Measurements from ENCODE around the gene FPGS.
"Not testable (repeated sequence)": the region's sequence is repeated elsewhere in the genome, so short reads cannot be mapped to it uniquely, and the experiment has no call there.

FPGS gene, protein sequence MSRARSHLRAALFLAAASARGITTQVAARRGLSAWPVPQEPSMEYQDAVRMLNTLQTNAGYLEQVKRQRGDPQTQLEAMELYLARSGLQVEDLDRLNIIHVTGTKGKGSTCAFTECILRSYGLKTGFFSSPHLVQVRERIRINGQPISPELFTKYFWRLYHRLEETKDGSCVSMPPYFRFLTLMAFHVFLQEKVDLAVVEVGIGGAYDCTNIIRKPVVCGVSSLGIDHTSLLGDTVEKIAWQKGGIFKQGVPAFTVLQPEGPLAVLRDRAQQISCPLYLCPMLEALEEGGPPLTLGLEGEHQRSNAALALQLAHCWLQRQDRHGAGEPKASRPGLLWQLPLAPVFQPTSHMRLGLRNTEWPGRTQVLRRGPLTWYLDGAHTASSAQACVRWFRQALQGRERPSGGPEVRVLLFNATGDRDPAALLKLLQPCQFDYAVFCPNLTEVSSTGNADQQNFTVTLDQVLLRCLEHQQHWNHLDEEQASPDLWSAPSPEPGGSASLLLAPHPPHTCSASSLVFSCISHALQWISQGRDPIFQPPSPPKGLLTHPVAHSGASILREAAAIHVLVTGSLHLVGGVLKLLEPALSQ

DNA sequence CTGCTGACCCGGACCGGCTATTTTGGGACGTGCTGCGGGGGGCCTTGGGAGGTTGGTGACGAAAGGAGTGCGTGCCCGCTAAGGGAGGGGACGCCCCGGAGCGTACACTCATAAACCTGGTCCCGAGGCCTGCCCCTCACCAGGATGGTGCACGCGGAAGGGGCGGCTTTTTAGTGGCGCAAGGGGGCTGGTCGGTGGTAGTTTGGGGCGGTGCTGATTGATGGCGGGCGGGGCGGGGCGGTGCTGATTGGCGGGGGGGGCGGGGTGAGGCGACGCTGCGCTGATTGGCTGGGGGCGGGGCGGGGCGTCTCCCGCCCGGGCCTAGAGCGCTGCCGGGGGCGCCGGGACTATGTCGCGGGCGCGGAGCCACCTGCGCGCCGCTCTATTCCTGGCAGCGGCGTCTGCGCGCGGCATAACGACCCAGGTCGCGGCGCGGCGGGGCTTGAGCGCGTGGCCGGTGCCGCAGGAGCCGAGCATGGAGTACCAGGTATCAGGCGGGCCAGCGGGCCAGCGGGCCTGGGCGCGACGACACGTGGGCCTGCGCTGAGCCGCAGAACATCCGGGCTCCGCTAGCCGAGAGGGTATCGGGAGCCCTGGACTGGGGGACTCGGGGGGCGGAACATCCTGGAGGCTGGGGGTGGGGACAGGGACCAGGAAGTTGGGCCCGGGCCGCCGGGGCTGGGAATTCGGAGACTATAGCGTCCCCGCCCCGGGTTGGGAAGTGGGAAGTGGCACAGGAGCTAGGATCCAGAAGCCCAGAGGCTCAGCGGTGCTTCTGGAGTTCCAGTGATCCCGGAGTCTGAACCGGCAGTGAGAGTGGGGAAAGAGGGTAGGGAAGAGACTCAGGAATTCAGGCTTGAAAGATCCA, at the start of gene FPGS:
Gene FPGS, plus strand, starts transcription at position 307 of the 868 bp plus-strand sequence. Its CDS starts 43 bp downstream, at position 350.
- peak; percentile 86 for DNase-seq

DNA sequence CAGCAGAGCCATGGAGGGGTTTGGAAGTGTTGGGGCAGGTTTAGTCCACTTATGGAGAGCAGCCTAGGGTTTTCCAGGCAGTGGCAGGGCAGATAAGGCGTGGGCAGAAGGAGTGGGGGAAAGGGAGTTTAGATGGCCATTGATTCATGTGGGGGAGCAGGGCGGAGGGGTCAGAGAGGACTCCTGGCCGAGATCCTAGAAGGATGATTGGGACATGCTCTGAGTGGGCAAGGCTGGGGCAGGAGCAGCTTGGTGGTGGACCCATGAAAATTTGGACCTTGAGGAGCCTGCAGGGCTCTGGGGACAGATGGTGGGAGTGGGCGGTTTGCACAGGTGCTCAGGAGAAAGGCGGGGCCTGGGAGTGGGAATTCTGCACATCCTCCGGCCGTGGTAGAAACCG, 49.5 kb upstream of the FPGS start:
- DNase-seq: no peak

DNA sequence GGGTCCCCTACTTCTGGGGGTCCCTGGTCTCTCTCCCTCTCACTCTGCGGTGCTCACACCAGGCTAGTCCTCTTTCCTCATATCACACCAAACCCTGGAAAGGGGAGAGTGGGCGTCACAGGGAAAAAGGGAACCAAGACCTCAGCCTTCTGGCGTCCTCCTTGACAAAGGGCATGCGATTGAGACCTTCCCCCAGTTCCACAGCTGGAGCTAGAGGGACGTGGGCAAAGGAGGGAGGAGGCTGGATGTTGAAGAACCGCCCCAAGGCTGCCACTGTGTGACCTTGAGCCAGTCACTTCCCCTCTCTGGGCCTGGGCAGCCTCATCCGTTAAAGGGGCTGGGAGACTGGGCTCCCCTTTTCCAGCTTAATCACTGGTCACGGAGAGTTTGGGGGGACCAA, 49.1 kb upstream of the FPGS start:
- DNase-seq: no peak

DNA sequence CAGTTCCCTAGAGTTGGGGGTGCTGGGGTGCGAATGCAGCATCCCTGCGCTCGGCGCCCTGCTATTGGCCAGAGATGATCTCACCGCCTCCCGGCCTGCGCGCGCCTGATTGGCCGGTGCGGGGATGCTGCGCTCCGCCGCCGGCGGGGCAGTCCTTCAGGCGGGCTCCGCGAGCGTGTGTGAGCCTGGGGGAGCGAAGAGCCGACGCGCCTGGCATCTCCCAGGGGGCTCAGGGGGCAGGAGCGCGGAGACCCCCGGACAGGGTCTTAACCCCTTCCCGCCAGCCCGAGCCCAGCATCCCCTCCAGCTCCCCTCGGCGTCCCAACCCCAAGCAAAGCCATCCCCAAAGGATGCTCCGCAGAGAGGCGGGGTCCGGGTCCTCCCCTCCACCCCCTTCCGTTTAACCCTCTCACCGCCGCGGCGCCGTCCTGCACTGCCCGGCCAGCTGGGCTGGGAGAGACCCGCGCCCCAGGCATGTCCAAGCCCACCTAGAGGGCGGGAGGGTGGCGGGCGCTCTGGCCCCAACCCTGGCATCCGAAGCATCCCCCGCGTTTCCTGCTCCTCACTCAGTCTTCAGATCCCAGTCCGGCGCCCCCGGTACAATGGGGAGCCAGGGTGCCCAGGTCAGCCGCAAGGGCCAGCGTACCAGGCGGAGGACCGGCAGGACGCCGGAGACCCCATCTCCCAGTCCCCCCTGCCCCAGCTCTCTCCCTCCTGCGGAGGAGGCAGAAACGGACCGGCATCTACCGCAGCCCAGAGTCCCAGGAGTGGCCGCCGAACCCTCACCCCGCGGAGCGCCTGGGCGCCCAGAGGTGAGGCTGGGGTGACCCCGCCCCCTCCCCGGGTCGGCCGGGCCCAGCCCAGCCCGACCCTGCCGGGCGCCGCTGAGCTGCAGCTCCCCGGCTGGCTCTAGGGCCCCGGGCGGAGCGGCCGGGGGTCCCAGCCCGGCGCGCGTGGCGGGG, 48.3 kb upstream of the FPGS start:
- DNase-seq: no peak

GRCh38 chr9:127755061-127756060, 47.3 kb upstream of the FPGS start:
- DNase-seq: no peak

- no peak for DNase-seq
Measured at GRCh38 chr9:127756233-127756632, 46.4 kb upstream of the FPGS start.

- DNase-seq: not testable (repeated sequence)
Measured at GRCh38 chr9:127756776-127757175, 45.9 kb upstream of the FPGS start.

GRCh38 chr9:127758843-127759242, 43.8 kb upstream of the FPGS start:
- DNase-seq: no peak

DNA sequence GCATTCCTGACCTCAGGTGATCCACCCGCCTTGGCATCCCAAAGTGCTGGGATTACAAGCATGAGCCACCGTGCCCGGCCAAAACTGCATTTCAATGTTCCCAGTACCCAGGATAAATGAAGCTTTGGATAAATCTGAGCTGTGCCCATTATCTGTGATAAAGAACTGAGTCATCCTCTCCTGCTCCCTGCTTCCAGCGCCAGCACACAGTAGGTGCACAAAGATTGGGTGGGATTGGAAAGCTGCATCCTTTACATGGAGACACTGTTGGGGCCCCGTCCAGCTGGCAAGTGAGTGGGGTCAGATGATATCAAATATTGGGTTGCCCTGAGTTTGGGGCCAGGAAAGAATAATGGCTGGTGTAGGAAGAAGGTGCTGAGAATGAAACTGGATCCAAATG, 41.6 kb upstream of the FPGS start:
- no peak for DNase-seq

DNA sequence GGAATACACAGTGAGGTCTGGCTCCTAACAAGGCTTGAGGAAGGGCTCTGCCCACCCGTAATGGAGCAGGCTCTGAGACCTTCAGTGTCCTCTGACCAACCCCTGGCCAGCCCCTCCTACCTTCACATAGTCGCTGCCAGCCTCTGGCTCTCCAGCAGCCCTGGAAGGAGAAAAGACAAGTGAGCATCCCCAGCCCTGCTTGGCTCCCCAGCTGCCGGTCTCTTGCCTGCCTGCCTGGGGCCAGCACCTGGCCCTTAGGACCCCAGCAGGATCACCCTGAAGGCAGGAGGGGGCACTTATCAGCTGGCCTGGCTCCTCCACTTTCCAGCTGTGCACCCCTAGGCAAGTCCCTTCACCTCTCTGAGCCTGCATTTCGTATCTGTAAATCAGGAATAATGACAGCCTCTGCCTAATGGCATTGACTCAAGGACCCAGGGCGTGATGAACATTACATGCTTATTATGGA, 41.2 kb upstream of the FPGS start:
- no peak for DNase-seq

- DNase-seq: no peak
Measured at GRCh38 chr9:127762111-127762676, 40.5 kb upstream of the FPGS start.

GRCh38 chr9:127763918-127764384, 38.7 kb upstream of the FPGS start:
- no peak for DNase-seq

GRCh38 chr9:127765418-127765817, 37.3 kb upstream of the FPGS start:
- no peak for DNase-seq

- no peak for DNase-seq
Measured at GRCh38 chr9:127767410-127767809, 35.3 kb upstream of the FPGS start.

DNA sequence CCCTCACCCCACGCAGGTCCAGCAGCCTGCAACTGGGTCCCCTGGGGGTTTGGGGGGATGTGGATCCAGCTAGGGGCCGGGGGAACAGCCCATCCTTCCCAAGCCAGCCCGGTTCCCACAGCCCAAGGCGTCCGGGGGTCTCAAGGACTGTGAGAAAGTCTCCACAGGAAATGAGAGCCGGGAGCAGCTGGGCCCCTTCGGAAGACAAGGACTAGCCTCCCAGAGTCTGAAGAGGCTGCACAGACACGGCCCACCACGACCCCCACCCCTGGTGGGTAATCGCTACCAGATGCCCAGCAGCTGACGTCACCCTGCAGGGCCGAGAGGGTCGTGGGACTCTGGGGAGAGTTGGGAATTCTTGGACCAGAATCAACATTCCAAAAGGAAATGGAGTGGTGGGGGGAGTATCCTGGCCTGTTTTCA, 34.8 kb upstream of the FPGS start:
- no peak for DNase-seq

- DNase-seq: no peak
Measured at GRCh38 chr9:127768698-127769097, 34.0 kb upstream of the FPGS start.

- no peak for DNase-seq
Measured at GRCh38 chr9:127769101-127769500, 33.6 kb upstream of the FPGS start.

DNA sequence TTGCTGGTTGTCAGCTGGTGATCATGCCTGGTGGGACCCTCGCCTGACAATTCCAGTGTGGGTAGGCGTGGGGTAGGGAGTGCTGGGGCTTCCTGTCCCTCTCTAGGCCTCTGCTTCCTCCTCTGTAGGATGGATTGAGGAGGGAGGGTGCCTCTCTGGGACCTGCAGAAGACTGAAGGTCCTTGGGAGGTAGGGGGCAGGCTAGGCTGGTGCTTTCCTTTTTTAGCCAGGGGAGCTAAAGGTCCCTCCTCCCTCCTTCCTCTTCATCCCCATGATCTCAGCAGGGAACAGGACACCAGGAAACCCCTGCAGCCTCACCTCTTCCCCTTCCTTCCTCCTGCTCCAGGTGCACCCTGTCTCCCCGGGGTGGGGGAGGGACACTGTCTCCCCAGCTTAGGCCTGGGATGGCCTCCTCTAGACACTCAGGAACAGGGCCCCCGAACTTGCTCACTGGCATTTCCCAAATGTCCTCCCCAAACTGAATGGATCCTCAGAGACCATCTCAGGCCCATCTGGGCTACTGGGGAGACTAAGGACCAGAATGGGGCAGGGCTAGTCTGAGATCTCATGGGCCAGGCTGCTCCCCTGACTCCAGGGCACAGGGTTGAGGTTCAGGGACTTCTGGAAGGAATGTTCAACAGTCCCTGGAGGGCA, 32.6 kb upstream of the FPGS start:
- no peak for DNase-seq

- DNase-seq: no peak
Measured at GRCh38 chr9:127770583-127770904, 32.1 kb upstream of the FPGS start.

Measured in stimulated activated CD4-positive, alpha-beta T cell treated with anti-CD3 and anti-CD28 coated beads, Interleukin-4, amount 100 ng/mL, for 24 hours (primary cell).